HepG2 (cell line): ENCODE data around the gene TBL3. TPM values are rescaled to one million over a fixed set of nuclear protein-coding genes. Genes with fewer than 3 reads are reported as not detected.
A peak's percentile ranks its signal among the peaks of the same experiment; 100 is the strongest.

Experiments used
- HMGXB4 ChIP-seq, 2 experiments: sonication (generic) in 1 of 2; formaldehyde crosslinking in 1 of 2; IDR thresholded peaks; 2 replicates each; pipeline versions ENCODE4 v1.4.0 to v1.6.1; 2018 to 2020; ENCODE audit warnings: missing genetic modification reagents in 2 of 2, borderline replicate concordance in 1 of 2, low read depth in 1 of 2, mild to moderate bottlenecking in 1 of 2, missing biosample characterization in 1 of 2
- IKZF4 ChIP-seq: sonication (generic); formaldehyde crosslinking; IDR thresholded peaks from 2 replicates; pipeline ENCODE4 v1.5.1; 2020; ENCODE audit warnings: borderline replicate concordance, mild to moderate bottlenecking, low read depth, missing genetic modification reagents; ENCODE audit errors: not compliant biosample characterization
- MED13 ChIP-seq: sonication (generic); formaldehyde crosslinking; IDR thresholded peaks from 2 replicates; pipeline ENCODE4 v1.5.0; 2020; ENCODE audit warnings: missing genetic modification reagents
- NCOA5 ChIP-seq: sonication (generic); formaldehyde crosslinking; IDR thresholded peaks from 2 replicates; pipeline ENCODE4 v1.4.0; 2020; ENCODE audit warnings: missing genetic modification reagents
- POLR2G ChIP-seq: fragments of 200-400 bp; formaldehyde crosslinking; IDR thresholded peaks from 2 replicates; pipeline ENCODE4 v1.6.1; 2018; ENCODE audit warnings: mild to moderate bottlenecking, low read depth, low read length, moderate library complexity
- SPEN ChIP-seq: sonication (generic); formaldehyde crosslinking; IDR thresholded peaks from 2 replicates; pipeline ENCODE4 v1.5.1; 2020; ENCODE audit warnings: low read depth, mild to moderate bottlenecking, missing genetic modification reagents
- SRSF4 ChIP-seq: fragments of 200-400 bp; formaldehyde crosslinking; IDR thresholded peaks from one replicate; pipeline ENCODE4 v1.6.1; 2018; ENCODE audit warnings: mild to moderate bottlenecking, low read depth, low read length, moderate library complexity; ENCODE audit not compliant: poor library complexity, severe bottlenecking
- TEF ChIP-seq: sonication (generic); formaldehyde crosslinking; IDR thresholded peaks from 2 replicates; pipeline ENCODE4 v1.5.0; 2020; ENCODE audit warnings: missing genetic modification reagents
- TFDP1 ChIP-seq: IDR thresholded peaks from 2 replicates; pipeline ENCODE4 v1.6.1; 2016; ENCODE audit warnings: missing compliant biosample characterization, missing genetic modification reagents, borderline replicate concordance
- TIGD3 ChIP-seq: sonication (generic); formaldehyde crosslinking; IDR thresholded peaks from 2 replicates; pipeline ENCODE4 v1.5.1; 2020; ENCODE audit warnings: mild to moderate bottlenecking, missing genetic modification reagents, borderline replicate concordance
- ZBTB26 ChIP-seq: IDR thresholded peaks from 2 replicates; pipeline ENCODE4 v1.6.1; 2016; ENCODE audit warnings: missing compliant biosample characterization, missing genetic modification reagents, borderline replicate concordance
- ZNF253 ChIP-seq: sonication (generic); formaldehyde crosslinking; IDR thresholded peaks from 2 replicates; pipeline ENCODE4 v1.8.0; 2022; ENCODE audit warnings: mild to moderate bottlenecking, missing genetic modification reagents, borderline replicate concordance
- ZNF317 ChIP-seq: sonication (generic); formaldehyde crosslinking; IDR thresholded peaks from 2 replicates; pipeline ENCODE4 v1.5.0; 2020; ENCODE audit warnings: mild to moderate bottlenecking, missing genetic modification reagents
- ZNF34 ChIP-seq: sonication (generic); formaldehyde crosslinking; IDR thresholded peaks from 2 replicates; pipeline ENCODE4 v1.4.0; 2020; ENCODE audit warnings: mild to moderate bottlenecking, missing genetic modification reagents, borderline replicate concordance
- ZNF446 ChIP-seq: sonication (generic); formaldehyde crosslinking; IDR thresholded peaks from 2 replicates; pipeline ENCODE4 v1.5.0; 2020; ENCODE audit warnings: mild to moderate bottlenecking, missing genetic modification reagents
- ZNF574 ChIP-seq: sonication (generic); formaldehyde crosslinking; IDR thresholded peaks from 2 replicates; pipeline ENCODE4 v1.4.0; 2020; ENCODE audit warnings: missing genetic modification reagents
- ZNF616 ChIP-seq: sonication (generic); formaldehyde crosslinking; IDR thresholded peaks from 2 replicates; pipeline ENCODE4 v1.5.0; 2020; ENCODE audit warnings: low read depth, mild to moderate bottlenecking, missing genetic modification reagents
- ZSCAN20 ChIP-seq: sonication (generic); formaldehyde crosslinking; IDR thresholded peaks from 2 replicates; pipeline ENCODE4 v1.4.0; 2020; ENCODE audit warnings: missing genetic modification reagents, mild to moderate bottlenecking, borderline replicate concordance
- polyA plus RNA-seq, 8 experiments: library from polyadenylated mRNA; depleted of rRNA in 3 of 8; stranded (reverse) in 7 of 8; unstranded in 1 of 8; fragments of >200 nt; fragmentation: Illumina TruSeq in 4 of 8; extraction: Trizol in 4 of 8; gene quantifications; 2 replicates each; pipeline versions ENCODE4 v1.2.1 to v1.2.3, GENCODE V29; 2011 to 2016; ENCODE audit warnings: low read depth in 4 of 8, missing spikeins in 1 of 8, mixed read lengths in 1 of 8; ENCODE audit not compliant: insufficient read depth in 1 of 8
- total RNA-seq, 5 experiments: library from RNA; depleted of rRNA; stranded (reverse); fragments of >200 nt; fragmentation: Illumina TruSeq; extraction: Trizol; gene quantifications; 2 replicates each; pipeline ENCODE4 v1.2.3, GENCODE V29; 2016; ENCODE audit warnings: low read depth in 1 of 5

The TBL3 gene
- total and polyA plus RNA-seq, 2 of the 13 experiments (the other 11 are each of a cell fraction or from before 2014, with no cell fraction given) = 16.8 to 38.0 TPM

GRCh38 chr16:1959269-1960039 is 12.4 kb upstream of the TBL3 start, which contains the start of gene NDUFB10 (continued):
- peak; percentile 98 for TF ChIP-seq ZNF574 (CRISPR knock-in tag)
- TF ChIP-seq SPEN (CRISPR knock-in tag) = peak; percentile 94
- TF ChIP-seq ZNF253 = no peak
- no peak for TF ChIP-seq TEF
- TF ChIP-seq MED13 (CRISPR knock-in tag) = no peak
- TF ChIP-seq POLR2G = peak; percentile 98
- TF ChIP-seq SRSF4 = no peak
- TF ChIP-seq ZNF34 (CRISPR knock-in tag) = no peak
- peak; percentile 66 for TF ChIP-seq ZNF446 (CRISPR knock-in tag)
- peak; percentile 92 for TF ChIP-seq HMGXB4 (CRISPR knock-in tag; IDR thresholded peaks at IDR 0.05; ENCODE audit: borderline replicate concordance in 1 of 2, low read depth in 1 of 2)
- TF ChIP-seq TFDP1 (CRISPR knock-in tag) = peak; percentile 52; the same call in 1 of the 2 replicates
- 0 out of 2 replicates have a peak, but pooled peaks have one; percentile 31 for TF ChIP-seq TIGD3
- TF ChIP-seq ZNF616 = 0 out of 2 replicates have a peak, but pooled peaks have one; percentile 37
- TF ChIP-seq ZSCAN20 (CRISPR knock-in tag) = peak; percentile 84; the same call in 1 of the 2 replicates
- no peak for TF ChIP-seq NCOA5
- no peak for TF ChIP-seq ZBTB26
- TF ChIP-seq IKZF4 (CRISPR knock-in tag) = no peak
- TF ChIP-seq ZNF317 = no peak; the same call in 1 of the 2 replicates
